Body of pancreas (tissue), 4 donors: ENCODE results near the gene SEMA4D.

Experiments
- CTCF ChIP-seq, 7 experiments: fragments of 450-650 bp in 4 of 7; fragments of 200-600 bp in 3 of 7; sonication (generic) in 3 of 7; IDR thresholded peaks; one replicate each; pipeline ENCODE4 v1.5.1; 2016 to 2019; ENCODE audit warnings: antibody characterized with exemption in 7 of 7
- POLR2A ChIP-seq, 3 donors: fragments of 450-650 bp; IDR thresholded peaks; one replicate each; pipeline ENCODE4 v1.6.1; 2016; ENCODE audit warnings: antibody characterized with exemption in 3 of 3, mild to moderate bottlenecking in 2 of 3

- TF ChIP-seq POLR2A (IDR thresholded peaks at IDR 0.05) (no peak), CTCF (IDR thresholded peaks at IDR 0.05) (no peak)
Observed at GRCh38 chr9:89394412-89394811, 103.5 kb downstream of the SEMA4D start.
